HG02610 (cell line): ENCODE measurements around the gene DNAAF8.
A peak's percentile ranks its signal among the peaks of the same experiment; 100 is the strongest.
"Not testable (repeated sequence)": the region's sequence is repeated elsewhere in the genome, so short reads cannot be mapped to it uniquely, and the experiment has no call there.

Source experiments
- ATAC-seq: cut with Tn5 transposase; IDR thresholded peaks from one replicate; pipeline ENCODE4 v1.9.1; 2021; ENCODE audit warnings: mild to moderate bottlenecking, moderate library complexity; ENCODE audit not compliant: unreplicated experiment

Gene DNAAF8

DNA sequence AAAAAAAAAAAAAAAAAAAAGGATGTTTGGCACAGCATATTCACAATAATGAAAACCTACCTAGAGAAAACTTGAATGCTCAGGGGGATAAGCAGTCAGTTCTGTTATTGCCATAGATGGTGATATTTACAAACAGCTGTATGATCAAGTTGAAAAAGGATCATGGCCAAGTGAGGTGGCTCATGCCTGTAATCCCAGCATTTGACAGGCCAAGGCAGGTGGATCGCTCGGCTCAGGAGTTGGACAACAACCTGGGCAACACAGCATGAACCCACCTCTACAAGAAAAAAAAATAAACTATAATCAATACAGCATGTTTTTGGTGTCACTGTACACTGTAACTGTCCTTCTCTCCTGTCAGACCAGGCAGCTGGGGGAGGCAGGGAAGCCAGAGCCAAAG is 19.3 kb upstream of the DNAAF8 start:
- no peak for ATAC-seq

DNA sequence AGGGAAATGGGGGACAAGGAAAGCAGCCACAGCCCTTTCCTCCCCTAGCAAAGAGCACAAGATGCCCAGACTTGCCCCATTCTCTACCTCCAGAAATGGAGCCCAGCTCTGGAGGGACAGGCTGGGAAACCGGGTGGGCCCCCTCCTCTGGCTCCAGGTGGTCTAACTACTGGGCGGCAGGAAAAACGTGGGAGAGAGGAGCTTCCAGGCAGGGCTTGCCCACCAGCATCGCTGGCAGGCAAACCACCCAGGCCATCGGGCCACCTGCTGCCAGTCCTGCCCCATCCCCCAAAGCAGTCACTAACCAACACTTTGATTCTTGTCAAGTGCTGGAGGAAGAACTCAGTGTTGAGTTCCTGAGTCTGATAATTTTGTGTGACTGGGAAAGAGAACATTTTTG is 15.9 kb upstream of the DNAAF8 start:
- ATAC-seq, result no peak

DNA sequence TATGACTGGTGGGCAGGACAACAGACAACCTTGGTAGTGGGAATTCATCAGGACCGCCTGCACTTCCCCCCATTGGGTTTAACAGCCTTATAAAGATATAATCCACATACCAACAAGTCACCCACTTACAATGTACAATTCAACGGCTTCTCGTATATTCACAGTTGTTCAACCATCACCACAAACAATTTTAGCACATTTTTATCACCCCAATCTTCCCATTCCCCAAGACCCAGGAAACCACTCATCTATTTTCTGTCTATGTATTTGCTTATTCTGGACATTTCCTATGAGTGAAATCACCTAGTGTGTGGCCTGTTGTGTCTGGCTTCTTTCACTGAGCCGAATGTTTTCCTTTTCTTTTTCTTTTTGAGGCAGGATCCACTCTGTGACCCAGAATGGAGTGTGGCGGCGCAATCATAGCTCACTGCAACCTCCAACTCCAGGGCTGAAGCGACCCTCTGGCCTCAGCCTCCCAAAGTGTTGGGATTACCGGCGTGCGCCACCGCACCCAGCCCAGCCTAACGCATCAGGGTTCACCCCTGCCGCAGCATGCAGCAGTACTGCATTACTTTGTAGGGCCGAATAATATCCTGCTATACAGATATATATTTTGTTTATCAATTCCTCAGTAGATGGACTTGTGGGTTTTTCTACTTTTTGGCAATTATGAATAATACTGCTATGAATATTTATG is 11.1 kb upstream of the DNAAF8 start:
- no peak for ATAC-seq

DNA sequence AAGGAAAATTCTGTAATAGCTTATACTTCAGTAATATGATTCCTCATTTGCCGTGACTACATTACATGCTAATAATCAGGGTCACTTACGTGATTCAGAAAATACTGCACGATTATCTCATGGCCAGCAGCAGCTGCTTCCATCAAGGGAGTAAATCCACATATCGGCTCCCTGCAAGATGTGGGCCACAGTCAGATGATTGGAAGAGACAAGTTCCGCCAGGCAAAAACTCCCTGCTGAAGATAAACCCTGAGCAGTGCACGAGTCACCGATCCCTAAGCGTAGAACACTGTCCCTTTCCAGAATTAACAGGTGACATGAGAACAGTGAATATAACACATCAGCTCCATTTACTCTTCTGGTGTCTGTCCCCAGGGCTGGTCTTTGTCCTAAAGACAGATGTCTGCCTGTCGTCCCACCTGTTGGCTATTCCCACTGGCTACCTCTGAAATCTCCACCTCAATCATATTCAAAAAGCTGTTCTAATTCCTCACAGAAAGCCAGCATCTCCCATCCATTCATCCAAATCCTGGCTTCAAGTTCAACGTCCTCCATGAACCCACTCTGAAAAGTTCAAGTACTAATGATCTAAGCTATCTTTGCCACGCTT is 9.6 kb upstream of the DNAAF8 start:
- no peak for ATAC-seq

DNA sequence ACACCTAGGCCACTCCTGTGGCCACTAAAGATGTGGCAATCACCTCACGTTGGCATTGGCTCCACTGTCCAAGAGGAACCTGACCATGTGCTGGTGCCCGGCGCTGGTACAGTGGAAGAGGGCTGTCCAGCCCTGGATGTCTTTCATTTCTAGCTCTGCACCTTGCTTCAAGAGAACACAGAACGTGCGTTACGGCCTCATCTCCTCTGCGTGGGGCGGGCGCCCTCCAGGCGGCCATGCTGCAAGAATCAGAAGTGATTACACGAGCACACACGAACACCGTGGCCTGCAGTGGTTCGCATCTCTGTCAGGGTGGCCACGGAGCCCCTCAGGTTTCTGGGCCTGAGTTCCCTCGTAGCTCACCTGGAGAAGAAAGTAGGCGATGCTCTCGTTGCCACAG is 7.7 kb upstream of the DNAAF8 start:
- ATAC-seq, result no peak

DNA sequence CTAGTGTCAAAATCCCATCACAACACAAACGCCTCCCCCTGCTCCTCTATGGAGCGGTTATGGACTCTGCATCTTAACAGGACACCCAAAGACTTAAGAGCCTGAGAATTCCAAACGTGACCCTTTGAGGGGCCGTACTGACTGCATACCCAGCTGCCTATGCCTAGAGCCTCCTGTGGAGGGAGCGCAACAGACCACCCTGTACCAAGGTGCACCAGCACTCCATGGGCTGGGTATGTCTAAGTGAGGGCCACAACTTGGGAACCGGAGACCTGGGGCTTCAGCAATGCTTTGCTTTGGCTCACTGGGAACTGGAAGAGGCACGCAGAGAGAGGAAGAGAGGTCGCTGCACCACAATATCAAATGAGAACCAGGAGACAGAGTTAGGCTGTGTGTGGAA is 5.7 kb upstream of the DNAAF8 start:
- ATAC-seq, result no peak

DNA sequence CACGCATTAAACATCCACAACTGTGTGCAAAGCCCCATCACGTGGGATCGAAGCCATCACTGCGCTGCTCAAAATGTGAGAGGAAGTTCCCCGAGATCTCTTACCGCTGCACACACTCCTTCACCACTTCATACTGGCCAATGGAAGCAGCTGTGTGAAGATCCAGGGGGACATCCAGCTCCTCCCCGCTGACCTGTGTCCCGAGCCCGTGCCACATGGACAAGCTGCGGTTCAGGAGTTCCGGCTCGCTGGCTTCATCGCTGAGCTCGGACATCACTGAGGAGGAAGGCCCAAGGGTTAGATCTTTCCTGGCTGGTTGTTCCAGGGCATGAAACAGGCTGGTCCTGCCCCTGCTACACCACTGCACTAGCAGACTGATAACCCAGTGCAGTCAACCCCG is 4.5 kb upstream of the DNAAF8 start:
- ATAC-seq, result no peak

DNA sequence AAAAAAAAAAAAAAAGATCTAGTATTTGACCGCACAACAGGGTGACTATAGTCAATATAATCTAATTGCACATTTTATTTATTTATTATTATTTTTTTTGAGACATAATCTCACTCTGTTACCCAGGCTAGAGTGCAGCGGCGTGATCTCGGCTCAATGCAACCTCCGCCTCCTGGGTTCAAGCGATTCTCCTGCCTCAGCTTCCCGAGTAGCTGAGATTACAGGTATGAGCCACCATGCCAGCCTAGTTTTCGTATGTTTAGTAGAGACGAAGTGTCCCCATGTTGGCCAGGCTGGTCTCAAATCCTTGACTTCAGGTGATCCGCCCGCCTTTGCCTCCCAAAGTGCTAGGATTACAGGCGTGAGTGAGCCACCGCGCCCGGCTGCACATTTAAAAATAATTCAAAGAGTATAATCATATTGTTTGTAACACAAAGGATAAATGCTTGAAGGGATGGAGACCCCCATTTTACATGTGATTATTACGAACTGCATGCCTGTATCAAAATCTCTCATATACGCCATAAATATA is 1.1 kb upstream of the DNAAF8 start:
- no peak for ATAC-seq

DNA sequence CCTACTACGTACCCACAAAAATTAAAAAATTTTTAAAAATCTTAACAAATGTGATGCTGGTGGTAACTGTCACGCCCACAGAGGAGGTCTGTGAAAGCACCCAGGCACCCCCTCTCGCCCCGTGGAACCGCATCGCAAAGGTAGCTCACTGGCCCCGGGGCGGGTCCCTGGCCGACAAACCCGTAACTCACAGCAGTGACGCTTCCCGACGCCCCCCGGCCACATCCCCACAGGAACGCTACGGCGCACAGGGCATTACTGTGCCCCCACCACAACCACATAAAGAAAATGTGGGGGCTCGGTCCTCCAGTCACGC is 632 bp upstream of the DNAAF8 start:
- ATAC-seq, result peak; percentile 5

DNA sequence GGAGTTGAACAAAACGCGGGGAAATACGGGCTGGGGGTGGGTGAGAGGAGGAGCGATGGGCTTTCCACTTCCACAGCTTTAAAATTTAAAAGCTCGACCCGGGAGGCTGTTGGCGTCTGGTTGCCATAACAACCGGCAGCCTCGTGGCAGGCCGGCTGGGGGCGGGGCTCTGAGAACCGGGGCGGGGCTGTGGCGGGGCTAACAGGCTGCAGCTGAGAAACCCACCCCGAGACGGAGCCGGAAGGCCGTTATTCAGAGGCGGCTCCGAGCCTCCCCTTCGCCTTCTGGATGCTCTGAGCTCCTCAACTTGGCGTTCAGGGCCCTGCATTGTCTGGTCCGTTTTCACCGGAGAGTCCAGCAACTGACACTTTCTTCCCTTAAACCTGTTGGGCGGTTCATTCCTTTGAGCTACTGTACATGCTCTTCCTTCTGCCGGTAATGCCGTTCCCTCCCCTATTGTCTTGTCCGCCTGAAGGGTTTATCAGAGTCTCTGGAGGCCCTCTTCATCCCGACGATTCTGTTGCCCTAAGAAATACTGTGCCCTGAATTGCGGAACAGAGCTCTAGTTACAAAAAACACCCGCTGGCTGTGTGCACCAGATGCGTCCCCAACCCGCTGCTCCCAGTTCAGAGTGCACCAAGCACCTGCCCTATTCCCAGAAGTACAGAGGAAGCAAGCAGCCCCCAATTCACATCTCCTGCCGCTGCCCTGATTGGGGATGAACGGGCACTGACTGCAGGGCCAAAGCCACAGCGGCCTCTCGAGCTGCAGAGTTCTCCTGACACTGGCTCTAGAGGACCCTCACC is 596 bp downstream of the DNAAF8 start:
- peak; percentile 58 for ATAC-seq

DNA sequence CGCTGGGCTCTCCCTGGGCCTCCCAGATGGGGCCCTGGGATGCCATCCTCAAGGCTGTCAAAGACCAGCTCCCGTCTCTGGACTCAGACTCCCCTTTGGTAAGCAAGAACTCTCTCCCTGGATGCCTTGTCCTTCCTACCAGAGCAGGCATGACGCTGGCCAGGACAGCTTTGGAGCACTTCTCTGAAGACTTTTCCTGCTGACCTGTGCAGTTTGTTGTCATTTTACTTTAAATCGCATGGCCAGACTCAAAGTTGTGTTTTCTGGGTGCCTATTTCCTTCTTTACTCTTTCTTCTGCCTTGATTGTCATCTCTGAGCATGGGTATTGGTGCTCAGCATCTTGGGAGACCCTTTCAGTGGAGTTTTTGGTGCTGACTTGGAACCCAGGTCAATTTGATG is 2.2 kb downstream of the DNAAF8 start:
- ATAC-seq, result no peak

DNA sequence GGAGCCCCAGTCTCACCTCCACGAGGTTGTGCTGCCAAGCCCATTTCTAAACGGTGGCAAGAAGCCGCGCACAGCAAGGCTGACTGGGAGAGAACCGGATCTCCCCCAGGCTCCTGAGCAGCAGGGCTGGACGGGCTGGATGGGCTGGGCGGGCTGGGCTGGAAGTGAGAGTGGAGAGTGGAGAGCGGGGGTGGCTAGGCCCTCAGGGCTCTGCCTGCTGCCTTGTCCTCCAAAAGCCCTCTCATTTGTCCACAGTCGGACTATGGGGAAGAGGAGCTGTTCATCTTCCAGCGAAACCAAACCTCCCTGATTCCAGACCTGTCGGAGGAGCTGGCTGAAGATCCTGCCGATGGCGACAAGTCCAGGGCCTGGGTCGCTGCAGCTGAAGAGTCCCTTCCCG is 3.2 kb downstream of the DNAAF8 start:
- ATAC-seq, result no peak

DNA sequence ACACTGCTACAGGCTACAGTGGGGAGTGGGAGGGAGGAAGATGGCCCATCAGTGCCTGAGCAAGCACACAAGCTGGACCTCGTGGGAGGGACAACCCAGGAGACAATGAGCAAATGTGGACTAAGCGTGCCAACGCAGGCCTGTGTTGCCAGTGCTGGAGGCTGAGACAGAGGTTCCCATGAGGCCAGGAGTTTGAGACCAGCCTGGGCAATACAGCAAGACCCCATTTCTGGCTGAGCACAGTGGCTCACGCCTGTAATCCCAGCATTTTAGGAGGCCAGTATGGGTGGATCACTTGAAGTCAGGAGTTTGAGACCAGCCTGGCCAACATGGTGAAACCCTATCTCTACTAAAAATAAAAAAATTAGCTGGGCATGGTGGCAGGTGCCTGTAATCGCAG is 4.0 kb downstream of the DNAAF8 start:
- not testable (repeated sequence) for ATAC-seq

DNA sequence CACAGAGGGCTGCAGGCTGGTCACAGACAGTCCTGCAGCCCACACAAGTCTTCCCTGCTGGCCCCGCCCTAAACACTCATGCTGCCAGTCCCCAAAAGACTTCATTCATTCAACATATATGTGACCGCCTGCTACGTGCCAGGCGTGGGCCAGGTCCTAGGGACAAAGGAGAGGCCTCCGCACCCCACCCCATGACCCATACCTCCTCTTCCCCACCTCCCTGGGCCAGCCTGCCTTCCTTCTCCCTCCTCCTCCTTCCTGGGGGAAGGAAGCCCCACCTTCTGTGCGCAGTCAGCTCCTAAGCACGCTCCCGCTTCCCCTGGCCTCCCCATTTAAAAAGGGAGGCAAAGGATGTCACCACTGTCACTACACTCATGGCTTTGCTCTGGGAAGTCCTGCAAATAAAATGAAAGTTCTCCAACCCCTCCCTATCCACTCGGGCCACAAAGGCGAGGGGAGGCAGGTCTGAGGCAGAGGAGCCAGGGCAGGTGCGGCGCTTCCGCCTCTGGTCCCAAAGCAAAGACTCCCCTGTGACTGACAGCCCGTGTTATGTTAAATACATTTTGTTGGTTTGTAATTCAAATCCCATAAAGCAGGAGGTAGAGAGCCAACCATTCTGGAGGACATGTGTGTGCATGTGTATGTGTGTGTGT is 9.0 kb downstream of the DNAAF8 start:
- no peak for ATAC-seq

DNA sequence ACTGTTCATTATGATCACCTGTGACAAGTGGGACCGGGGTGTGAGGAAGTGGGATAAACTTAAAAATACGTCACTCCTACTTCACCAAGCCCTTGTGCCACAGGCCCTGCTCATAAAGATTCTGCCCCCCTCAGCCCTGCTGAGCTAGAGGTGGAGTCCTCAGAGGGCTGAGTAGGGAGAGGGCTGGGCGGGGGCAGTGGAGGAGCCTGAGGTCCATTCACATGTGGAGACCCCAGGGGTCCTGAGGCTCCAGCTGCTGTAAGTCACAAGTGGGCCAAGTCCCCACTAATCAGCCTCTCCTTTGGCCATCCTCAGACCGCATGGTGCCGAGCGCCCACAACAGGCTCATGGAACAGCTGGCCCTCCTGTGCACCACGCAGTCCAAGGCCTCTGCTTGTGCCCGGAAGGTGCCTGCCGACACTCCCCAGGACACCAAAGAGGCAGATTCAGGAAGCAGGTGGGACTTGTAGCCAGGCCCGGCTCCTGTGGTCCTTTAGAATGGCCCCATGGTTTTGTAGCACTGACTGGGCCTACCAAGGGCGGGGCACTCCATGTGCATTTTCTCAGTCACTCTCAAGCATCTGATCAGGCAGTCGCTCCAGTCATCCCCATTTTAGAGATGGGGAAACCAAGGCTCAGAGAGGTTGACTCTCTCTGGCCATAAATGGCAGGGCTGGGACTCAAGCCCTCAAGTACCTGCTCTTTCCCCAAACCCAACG is 10.4 kb downstream of the DNAAF8 start:
- no peak for ATAC-seq

DNA sequence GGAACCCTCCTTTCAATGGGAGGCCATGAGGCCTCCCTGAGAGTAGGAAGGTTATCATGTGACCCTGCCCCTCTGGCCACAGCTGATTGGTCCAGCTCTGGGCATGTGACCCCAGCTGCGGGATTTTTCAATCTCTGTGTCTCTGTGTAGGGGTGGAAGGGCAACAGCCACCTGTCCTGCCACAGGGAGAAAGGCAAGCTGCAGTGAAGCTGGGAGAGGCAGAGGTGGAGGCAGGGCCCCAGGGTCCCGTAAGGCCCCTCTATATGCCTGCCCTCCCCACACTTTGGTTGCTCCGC is 10.9 kb downstream of the DNAAF8 start:
- ATAC-seq, result no peak

DNA sequence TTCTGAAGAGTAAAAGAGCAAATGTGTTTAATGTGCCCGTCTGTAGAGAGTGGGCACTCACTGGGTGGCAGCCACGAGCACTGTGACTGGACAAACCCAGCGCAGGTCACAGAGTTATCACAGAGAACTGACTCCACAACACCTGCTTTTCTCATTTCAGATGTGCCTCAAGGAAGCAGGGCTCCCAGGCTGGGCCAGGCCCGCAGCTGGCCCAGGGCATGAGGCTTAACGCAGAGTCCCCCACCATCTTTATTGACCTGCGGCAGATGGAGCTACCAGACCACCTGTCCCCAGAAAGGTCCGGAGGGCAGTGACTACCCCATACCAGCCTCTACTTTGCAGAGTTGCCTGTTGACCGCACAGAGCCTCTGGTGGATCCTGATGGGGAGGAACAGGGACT is 11.9 kb downstream of the DNAAF8 start:
- ATAC-seq, result no peak

DNA sequence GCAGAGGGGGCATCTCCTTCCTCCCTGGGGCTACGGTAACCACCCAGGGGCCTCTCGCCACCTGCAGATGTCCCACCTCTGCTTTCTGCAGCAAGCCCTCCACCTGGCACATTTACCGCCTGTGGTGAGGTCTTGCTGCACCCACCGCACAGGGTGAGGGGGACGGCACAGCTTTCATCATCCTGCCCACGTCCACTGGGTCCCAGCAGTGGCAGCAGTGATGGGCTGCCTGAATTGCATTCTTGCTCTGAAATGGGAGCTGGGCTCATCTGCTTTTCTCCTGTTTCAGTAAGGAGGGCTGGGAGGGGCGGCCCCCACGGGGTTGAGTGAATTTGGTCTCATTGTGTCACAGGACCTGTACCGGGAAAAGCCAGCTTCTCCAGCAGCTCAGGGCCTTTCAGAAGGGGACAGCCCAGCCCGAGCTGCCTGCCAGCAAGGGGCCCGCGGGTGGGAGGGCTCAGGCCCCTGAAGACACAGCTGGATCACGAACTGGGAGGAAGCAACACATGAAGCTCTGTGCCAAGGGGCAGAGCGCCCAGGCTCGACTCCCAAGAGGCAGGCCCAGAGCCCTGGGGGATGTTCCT is 12.7 kb downstream of the DNAAF8 start:
- ATAC-seq, result no peak

DNA sequence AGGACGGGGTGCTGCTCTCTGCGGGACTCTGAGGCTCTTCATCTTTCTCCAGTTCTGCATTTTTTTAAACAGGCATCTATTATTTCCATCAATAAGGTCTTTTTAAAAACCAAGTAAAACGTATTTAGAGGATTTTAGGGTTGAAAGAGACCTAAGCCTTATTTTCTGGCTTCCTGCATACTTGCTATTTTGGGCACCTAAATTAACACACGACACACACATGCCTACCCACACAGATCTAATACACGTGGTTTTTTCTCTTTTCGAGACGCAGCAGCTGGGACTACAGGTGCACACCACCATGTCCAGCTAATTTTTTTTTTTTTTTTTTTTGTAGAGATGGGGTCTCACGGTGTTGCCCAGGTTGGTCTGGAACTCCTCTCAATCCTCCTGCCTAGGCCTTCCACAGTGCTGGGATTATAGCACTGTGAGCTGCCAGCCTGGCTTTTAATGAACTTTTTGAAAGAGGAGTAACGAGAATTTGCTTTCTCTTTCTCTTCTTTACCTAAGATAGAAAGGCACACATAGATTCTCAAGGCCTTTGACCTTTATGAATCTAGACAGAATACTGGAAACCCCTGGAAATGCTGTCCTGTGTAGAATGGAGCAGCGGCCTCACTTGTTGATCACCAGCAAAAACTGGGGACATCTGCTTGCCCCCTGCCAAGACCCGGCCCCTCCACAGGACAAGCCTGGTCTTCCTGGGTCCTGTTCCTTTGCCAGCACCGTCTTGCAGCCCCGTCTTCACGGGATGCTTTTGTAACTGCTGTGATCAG is 13.8 kb downstream of the DNAAF8 start:
- ATAC-seq, result no peak
